IMR-90 (cell line): Measurements from ENCODE around the gene ELFN2. TPM values are rescaled to one million over a fixed set of nuclear protein-coding genes. Genes with fewer than 3 reads are reported as not detected.
A peak's percentile ranks its signal among the peaks of the same experiment; 100 is the strongest.

Experiments
- ATAC-seq: fragments of 200-7000 bp; cut with Tn5 transposase; 2 replicates; pipeline ENCODE4 v1.9.1; 2020; ENCODE audit warnings: low read depth, mild to moderate bottlenecking, moderate library complexity
- BruUV-seq: library from RNA; stranded (reverse); fragments of 400-500 nt; replicated peaks from 2 replicates; lab custom pipeline; 2021; lab: Mats Ljungman, UMichigan
- CTCF ChIA-PET: fragments of 300-600 bp; formaldehyde crosslinking; extraction: SDS; loops from one replicate; lab custom pipeline; 2021; ENCODE audit warnings: antibody characterized with exemption; lab: Yijun Ruan, JAX
- POLR2A ChIA-PET: fragments of 300-600 bp; sonication (Branson Sonifier 250); formaldehyde crosslinking; loops from one replicate; lab custom pipeline; 2022; ENCODE audit warnings: antibody characterized with exemption; ENCODE audit not compliant: unreplicated experiment; lab: Charles Lee
- DNase-seq: peaks from one replicate; pipeline ENCODE4 v3.0.0; 2013
- H2AFZ ChIP-seq: replicated peaks from 2 replicates; pipeline ENCODE3; 2013; ENCODE audit warnings: low read length, mild to moderate bottlenecking; ENCODE audit not compliant: poor library complexity
- H2AK5ac ChIP-seq: 2 replicates; pipeline ENCODE4 v1.6.1; 2013; ENCODE audit warnings: low read depth, low read length, inconsistent platforms
- H2AK9ac ChIP-seq: replicated peaks from 2 replicates; pipeline ENCODE3; 2013; ENCODE audit warnings: mild to moderate bottlenecking, low read depth, low read length, moderate library complexity; ENCODE audit not compliant: poor library complexity
- H2BK120ac ChIP-seq: 2 replicates; pipeline ENCODE4 v1.6.1; 2013; ENCODE audit warnings: low read depth, low read length, inconsistent platforms
- H2BK15ac ChIP-seq: 3 replicates; pipeline ENCODE4 v1.6.1; 2013; ENCODE audit warnings: low read depth, low read length, inconsistent platforms
- H2BK20ac ChIP-seq: 2 replicates; pipeline ENCODE4 v1.6.1; 2013; ENCODE audit warnings: low read depth, mild to moderate bottlenecking, inconsistent platforms, low read length, moderate library complexity
- H2BK5ac ChIP-seq: 2 replicates; pipeline ENCODE4 v1.6.1; 2013; ENCODE audit warnings: mild to moderate bottlenecking, low read depth, low read length, inconsistent platforms; ENCODE audit not compliant: poor library complexity, severe bottlenecking
- H3K14ac ChIP-seq: replicated peaks from 2 replicates; pipeline ENCODE4 v1.6.1; 2013; ENCODE audit warnings: low read depth, low read length, inconsistent platforms
- H3K18ac ChIP-seq: 2 replicates; pipeline ENCODE4 v1.6.1; 2013; ENCODE audit warnings: low read depth, low read length, control low read depth
- H3K23ac ChIP-seq: 2 replicates; pipeline ENCODE4 v1.6.1; 2013; ENCODE audit warnings: low read depth, low read length, inconsistent platforms
- H3K27ac ChIP-seq: 2 replicates; pipeline ENCODE4 v1.5.1; 2013; ENCODE audit warnings: mild to moderate bottlenecking, control low read depth, low read length; ENCODE audit not compliant: insufficient read depth
- H3K27me3 ChIP-seq: 2 replicates; pipeline ENCODE4 v1.6.1; 2013; ENCODE audit warnings: low read length; ENCODE audit not compliant: control insufficient read depth, insufficient read depth
- H3K36me3 ChIP-seq: 2 replicates; pipeline ENCODE4 v1.6.1; 2013; ENCODE audit warnings: low read length, mixed read lengths; ENCODE audit not compliant: control insufficient read depth, insufficient read depth
- H3K4ac ChIP-seq: 2 replicates; pipeline ENCODE4 v1.6.1; 2013; ENCODE audit warnings: low read depth, low read length, inconsistent platforms
- H3K4me1 ChIP-seq: 2 replicates; pipeline ENCODE4 v1.6.1; 2013; ENCODE audit warnings: low read length, mixed read lengths; ENCODE audit not compliant: control insufficient read depth, insufficient read depth
- H3K4me2 ChIP-seq: 2 replicates; pipeline ENCODE4 v1.6.1; 2013; ENCODE audit warnings: low read depth, mild to moderate bottlenecking, control low read depth, low read length, moderate library complexity
- H3K4me3 ChIP-seq: 2 replicates; pipeline ENCODE4 v1.5.1; 2013; ENCODE audit warnings: low read depth, mild to moderate bottlenecking, control low read depth, low read length, moderate library complexity; ENCODE audit not compliant: insufficient read depth
- H3K56ac ChIP-seq: 2 replicates; pipeline ENCODE4 v1.6.1; 2013; ENCODE audit warnings: low read length, inconsistent platforms; ENCODE audit not compliant: insufficient read depth; ENCODE audit errors: extremely low read depth
- H3K79me1 ChIP-seq, 2 experiments: 2 replicates each; pipeline ENCODE4 v1.6.1; 2013; ENCODE audit warnings: low read length in 2 of 2, inconsistent platforms in 1 of 2, low read depth in 1 of 2
- H3K9ac ChIP-seq: 2 replicates; pipeline ENCODE4 v1.6.1; 2013; ENCODE audit warnings: low read depth, low read length, control low read depth
- H3K9me1 ChIP-seq: 2 replicates; pipeline ENCODE4 v1.6.1; 2013; ENCODE audit warnings: low read length, inconsistent platforms; ENCODE audit not compliant: insufficient read depth
- H3K9me3 ChIP-seq: 2 replicates; pipeline ENCODE4 v1.6.1; 2013; ENCODE audit warnings: low read length; ENCODE audit not compliant: control insufficient read depth, insufficient read depth
- H4K20me1 ChIP-seq: 2 replicates; pipeline ENCODE4 v1.6.1; 2013; ENCODE audit warnings: low read length, inconsistent platforms; ENCODE audit not compliant: insufficient read depth
- H4K5ac ChIP-seq: 2 replicates; pipeline ENCODE4 v1.6.1; 2013; ENCODE audit warnings: mild to moderate bottlenecking, low read depth, low read length, control low read depth
- H4K8ac ChIP-seq, 2 experiments: 2 replicates each; pipeline ENCODE4 v1.6.1; 2013; ENCODE audit warnings: low read depth in 2 of 2, low read length in 2 of 2, control low read depth in 1 of 2, inconsistent platforms in 1 of 2
- H4K91ac ChIP-seq: 2 replicates; pipeline ENCODE4 v1.6.1; 2013; ENCODE audit warnings: low read depth, low read length, inconsistent platforms; ENCODE audit not compliant: insufficient read depth
- MAZ ChIP-seq: IDR thresholded peaks from 2 replicates; pipeline ENCODE4 v1.6.1; 2012; ENCODE audit warnings: low read depth, mild to moderate bottlenecking, low read length, improper control_type of control experiment, moderate library complexity, borderline replicate concordance
- POLR2A ChIP-seq: IDR thresholded peaks from 2 replicates; pipeline ENCODE4 v1.6.1; 2012; ENCODE audit warnings: mild to moderate bottlenecking, low read depth, low read length
- WGBS, 2 experiments: methylation state at CpG; one replicate each; pipeline versions ENCODE4 v1.1.5 to v1.1.7; 2013; ENCODE audit warnings: missing lambda C conversion rate in 2 of 2; ENCODE audit not compliant: insufficient read length in 1 of 2; ENCODE audit errors: extremely low coverage in 2 of 2; 5-methylcytosine and 5-hydroxymethylcytosine counted together
- dilution Hi-C: fragments of 300-500 bp; cut with HindIII; formaldehyde crosslinking; loops from one replicate; pipeline ENCODE4 v1.14.3; 2018; ENCODE audit warnings: low sequenced_read_pairs; ENCODE audit not compliant: unreplicated experiment
- in situ Hi-C: fragments of 300-500 bp; cut with MboI; formaldehyde crosslinking; loops from 3 replicates; pipeline ENCODE4 v1.14.3; 2019; ENCODE audit warnings: low sequenced_read_pairs, inconsistent platforms, mixed read lengths
- intact Hi-C: fragments of 100-400 bp; cut with micrococcal nuclease; formaldehyde crosslinking; loops from 2 replicates; pipeline ENCODE4 v1.10.0; 2022
- polyA plus RNA-seq, 3 experiments: library from polyadenylated mRNA; depleted of rRNA; stranded (reverse); fragments of >200 nt; gene quantifications; 2 replicates each; pipeline ENCODE4 v1.2.3, GENCODE V29; 2012; ENCODE audit warnings: low replicate concordance in 1 of 3
- total RNA-seq: library from RNA; depleted of rRNA; stranded (reverse); fragments of >200 nt; gene quantifications from 2 replicates; pipeline ENCODE4 v1.2.3, GENCODE V29; 2012
- TF ChIP-seq, protein P1 (sequence below): fragments of 150-350 bp; IDR thresholded peaks from 2 replicates; pipeline ENCODE4 v1.6.1; 2017; ENCODE audit warnings: mild to moderate bottlenecking, antibody characterized with exemption, low read length, low read depth

ELFN2 gene
- total and polyA plus RNA-seq, 2 of the 4 experiments (the other 2 are of a cell fraction) = 0.72 to 5.0 TPM

DNA sequence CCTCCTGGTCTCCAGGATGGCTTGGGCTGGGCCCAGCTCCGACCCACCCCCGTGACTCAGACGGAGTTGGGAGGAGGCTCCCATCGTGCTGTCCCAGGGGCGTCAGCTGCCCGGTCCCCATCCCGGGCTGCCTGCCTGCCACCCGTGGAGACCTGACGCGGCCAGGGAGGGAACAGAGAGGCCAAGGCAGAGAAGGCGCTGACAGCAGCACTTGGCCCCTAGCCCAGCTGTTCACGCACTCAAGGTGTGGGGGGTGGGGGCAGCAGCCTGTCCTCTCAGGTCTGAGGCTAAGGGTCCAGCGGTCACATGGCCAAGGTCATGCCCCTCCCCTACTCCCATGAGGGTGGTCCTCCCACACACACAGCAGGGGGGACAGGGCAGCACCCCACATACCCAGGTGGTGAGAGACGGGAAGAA is 48.6 kb downstream of the ELFN2 start:
- peaks cover 6% of the 10 kb centered on the region; the same call in 1 of the 2 replicates for H3K36me3 ChIP-seq
- peaks cover 27% of the 10 kb centered on the region for H3K27me3 ChIP-seq
- H3K4ac ChIP-seq = no peak overlapping the region
- POLR2A ChIA-PET = no interaction called here
- no peak overlapping the region for H2BK5ac ChIP-seq
- no peak for TF ChIP-seq POLR2A
- TF ChIP-seq MAZ = no peak
- TF ChIP-seq, protein P1, sequence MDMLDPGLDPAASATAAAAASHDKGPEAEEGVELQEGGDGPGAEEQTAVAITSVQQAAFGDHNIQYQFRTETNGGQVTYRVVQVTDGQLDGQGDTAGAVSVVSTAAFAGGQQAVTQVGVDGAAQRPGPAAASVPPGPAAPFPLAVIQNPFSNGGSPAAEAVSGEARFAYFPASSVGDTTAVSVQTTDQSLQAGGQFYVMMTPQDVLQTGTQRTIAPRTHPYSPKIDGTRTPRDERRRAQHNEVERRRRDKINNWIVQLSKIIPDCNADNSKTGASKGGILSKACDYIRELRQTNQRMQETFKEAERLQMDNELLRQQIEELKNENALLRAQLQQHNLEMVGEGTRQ = no peak
- no peak overlapping the region for H3K56ac ChIP-seq
- no peak overlapping the region for H2AK9ac ChIP-seq
- H2BK120ac ChIP-seq = no peak overlapping the region
- no peak overlapping the region for H2BK15ac ChIP-seq
- in situ Hi-C loops (no loop called here), intact Hi-C loops (no loop called here), dilution Hi-C loops (no loop called here)
- H3K27ac ChIP-seq = no peak overlapping the region
- H3K23ac ChIP-seq = no peak overlapping the region
- peaks cover 20% of the 10 kb centered on the region for H4K20me1 ChIP-seq
- no peaks in the 10 kb centered on the region for H3K9me3 ChIP-seq
- no peaks in the 10 kb centered on the region for H3K79me1 ChIP-seq
- no peak overlapping the region for H3K9ac ChIP-seq
- H2AFZ ChIP-seq = peak overlapping the region; percentile 34
- no peak overlapping the region for H3K14ac ChIP-seq
- H3K4me1 ChIP-seq = peaks cover 15% of the 10 kb centered on the region
- no peak overlapping the region for H2BK20ac ChIP-seq
- no peak overlapping the region for H3K4me2 ChIP-seq
- ATAC-seq (no peak; the same call in 1 of the 2 replicates), DNase-seq (no peak)
- no peak overlapping the region for H3K18ac ChIP-seq
- no TSS peak for BruUV-seq
- CTCF ChIA-PET = no interaction called here
- H4K5ac ChIP-seq = no peak overlapping the region
- H4K91ac ChIP-seq = no peak overlapping the region
- WGBS, 2 experiments = 0% methylated on average over 2 of the region's 14 CpGs; no CpG with 5 or more reads in 1 of the 2 experiments
- H2AK5ac ChIP-seq = 0 out of 2 replicates have a peak overlapping the region, but pooled peaks have one; percentile 33
- no peaks in the 10 kb centered on the region for H3K9me1 ChIP-seq
- no peak overlapping the region for H3K4me3 ChIP-seq
- H4K8ac ChIP-seq = no peak overlapping the region
